Activated B cell treated with CpG ODN at 0.5 μM for 24 hours (primary cell): ENCODE measurements around the gene TUBGCP4. TPM values are rescaled to one million over a fixed set of nuclear protein-coding genes. Genes with fewer than 3 reads are reported as not detected.

Experiments
- ATAC-seq: fragments of 200-7000 bp; cut with Tn5 transposase; one replicate; pipeline ENCODE4 v1.10.0; 2021; ENCODE audit warnings: low read depth, mild to moderate bottlenecking, moderate library complexity
- CTCF ChIA-PET: fragments of 350-600 bp; sonication (Branson Sonifier 250); formaldehyde crosslinking; loops from one replicate; lab custom pipeline; 2021; ENCODE audit warnings: antibody characterized with exemption; lab: Charles Lee
- POLR2A ChIA-PET: fragments of 350-600 bp; sonication (Branson Sonifier 250); formaldehyde crosslinking; loops from one replicate; lab custom pipeline; 2021; ENCODE audit warnings: antibody characterized with exemption; lab: Charles Lee
- DNase-seq: peaks from one replicate; pipeline ENCODE4 v3.0.0; 2022
- H3K27ac Mint-ChIP-seq: one replicate; pipeline ENCODE4 v1.8.0; 2020; ENCODE audit warnings: mixed read lengths
- H3K27me3 Mint-ChIP-seq: one replicate; pipeline ENCODE4 v1.8.0; 2021; ENCODE audit warnings: mixed read lengths
- H3K36me3 Mint-ChIP-seq: one replicate; pipeline ENCODE4 v1.8.0; 2021; ENCODE audit warnings: low read depth, mixed read lengths
- H3K4me1 Mint-ChIP-seq: one replicate; pipeline ENCODE4 v1.8.0; 2021; ENCODE audit warnings: mixed read lengths
- H3K4me3 Mint-ChIP-seq: one replicate; pipeline ENCODE4 v1.8.0; 2020; ENCODE audit warnings: mild to moderate bottlenecking, mixed read lengths
- H3K9me3 Mint-ChIP-seq: one replicate; pipeline ENCODE4 v1.8.0; 2020; ENCODE audit warnings: mixed read lengths
- CTCF ChIP-seq: fragments of 200-600 bp; IDR thresholded peaks from one replicate; pipeline ENCODE4 v1.8.0; 2022; ENCODE audit warnings: antibody characterized with exemption, mild to moderate bottlenecking
- intact Hi-C: fragments of 100-400 bp; cut with micrococcal nuclease; formaldehyde crosslinking; loops from one replicate; pipeline ENCODE4 v1.15.1; 2024
- total RNA-seq: library from RNA; stranded (reverse); gene quantifications from 2 replicates; pipeline ENCODE4 v1.2.3, GENCODE V29; 2022

Gene TUBGCP4
- total RNA-seq, 1 donor from 2014 or later = 31.2 TPM

GRCh38 chr15:43412096-43412495 lies 41.2 kb downstream of the TUBGCP4 start:
- ATAC-seq (no peak), DNase-seq (no peak)
- H3K4me3 Mint-ChIP-seq = no peak overlapping the region
- H3K27me3 Mint-ChIP-seq = no peaks in the 10 kb centered on the region
- H3K4me1 Mint-ChIP-seq = no peaks in the 10 kb centered on the region
- intact Hi-C loops = no loop called here
- H3K9me3 Mint-ChIP-seq = no peaks in the 10 kb centered on the region
- POLR2A ChIA-PET = no interaction called here
- no peak for TF ChIP-seq CTCF
- H3K36me3 Mint-ChIP-seq = peaks cover 85% of the 10 kb centered on the region
- H3K27ac Mint-ChIP-seq = no peak overlapping the region
- CTCF ChIA-PET = interaction anchor here (0.7 kb wide), 1 partner anchor 237 kb away, joined by 3 read pairs; no protein-coding TSS in a partner anchor

DNA sequence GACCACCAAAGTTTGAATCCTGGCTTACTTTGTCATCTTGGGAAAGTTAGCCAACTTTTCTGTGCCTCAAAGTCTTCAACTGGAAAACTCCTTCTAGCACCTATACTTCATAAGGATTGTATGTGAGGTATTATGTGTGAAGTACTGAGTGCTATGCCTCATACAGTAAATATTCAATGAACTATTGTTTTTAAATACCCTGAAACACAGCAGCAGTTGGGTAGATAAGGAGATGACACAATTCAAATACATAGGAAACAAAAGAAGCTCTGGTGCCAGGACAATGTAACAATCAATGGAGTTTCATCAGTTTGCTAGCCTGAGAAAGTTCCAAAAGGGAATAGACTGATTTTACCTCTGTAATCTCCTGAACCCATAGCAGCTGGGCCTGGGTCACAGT lies 43.3 kb downstream of the TUBGCP4 start:
- H3K4me1 Mint-ChIP-seq = no peaks in the 10 kb centered on the region
- ChIA-PET CTCF (no interaction called here), POLR2A (interaction anchor here (0.6 kb wide), 1 partner anchor 39 kb away, joined by 7 read pairs; no protein-coding TSS in a partner anchor)
- H3K36me3 Mint-ChIP-seq = peaks cover 77% of the 10 kb centered on the region
- intact Hi-C loops = no loop called here
- ATAC-seq (no peak), DNase-seq (no peak)
- H3K4me3 Mint-ChIP-seq = no peak overlapping the region
- H3K27me3 Mint-ChIP-seq = no peaks in the 10 kb centered on the region
- TF ChIP-seq CTCF = no peak
- H3K27ac Mint-ChIP-seq = no peak overlapping the region
- no peaks in the 10 kb centered on the region for H3K9me3 Mint-ChIP-seq

- H3K4me1 Mint-ChIP-seq = no peaks in the 10 kb centered on the region
- H3K4me3 Mint-ChIP-seq = no peak overlapping the region
- intact Hi-C loops = no loop called here
- DNase-seq (no peak), ATAC-seq (no peak)
- peaks cover 78% of the 10 kb centered on the region for H3K36me3 Mint-ChIP-seq
- POLR2A ChIA-PET = no interaction called here
- H3K9me3 Mint-ChIP-seq = no peaks in the 10 kb centered on the region
- TF ChIP-seq CTCF = no peak
- no peaks in the 10 kb centered on the region for H3K27me3 Mint-ChIP-seq
- CTCF ChIA-PET = no interaction called here
- H3K27ac Mint-ChIP-seq = no peak overlapping the region
These were observed 49.5 kb downstream of the TUBGCP4 start for GRCh38 chr15:43420435-43420834.

GRCh38 chr15:43420876-43421275 lies 50.0 kb downstream of the TUBGCP4 start:
- H3K27ac Mint-ChIP-seq = no peak overlapping the region
- no peaks in the 10 kb centered on the region for H3K9me3 Mint-ChIP-seq
- peaks cover 73% of the 10 kb centered on the region for H3K36me3 Mint-ChIP-seq
- ATAC-seq (no peak), DNase-seq (no peak)
- ChIA-PET POLR2A (no interaction called here), CTCF (no interaction called here)
- H3K4me1 Mint-ChIP-seq = no peaks in the 10 kb centered on the region
- no peak overlapping the region for H3K4me3 Mint-ChIP-seq
- H3K27me3 Mint-ChIP-seq = no peaks in the 10 kb centered on the region
- TF ChIP-seq CTCF = no peak
- intact Hi-C loops = no loop called here

GRCh38 chr15:43423793-43424192 lies 52.9 kb downstream of the TUBGCP4 start:
- no peak for ATAC-seq
- Mint-ChIP-seq H3K36me3 (peaks cover 75% of the 10 kb centered on the region), H3K27ac (no peak overlapping the region), H3K4me1 (no peaks in the 10 kb centered on the region), H3K9me3 (no peaks in the 10 kb centered on the region), H3K4me3 (no peak overlapping the region), H3K27me3 (no peaks in the 10 kb centered on the region)
- CTCF ChIA-PET = no interaction called here
- intact Hi-C loops = no loop called here
- TF ChIP-seq CTCF = no peak
- no peak for DNase-seq
- POLR2A ChIA-PET = no interaction called here
